MCF 10A (cell line): ENCODE data around the gene TMBIM1. TPM values are rescaled to one million over a fixed set of nuclear protein-coding genes. Genes with fewer than 3 reads are reported as not detected.

Experiments used
- BruUV-seq: library from RNA; stranded (reverse); fragments of 400-500 nt; replicated peaks from 2 replicates; lab custom pipeline; 2021; lab: Mats Ljungman, UMichigan
- CTCF ChIA-PET: fragments of 300-600 bp; sonication (Branson Sonifier 250); formaldehyde crosslinking; extraction: SDS; loops from one replicate; lab custom pipeline; 2021; ENCODE audit warnings: antibody characterized with exemption, inconsistent platforms; lab: Yijun Ruan, JAX
- POLR2A ChIA-PET: fragments of 300-600, 350-650 bp; sonication (Branson Sonifier 250); formaldehyde crosslinking; extraction: SDS; loops from one replicate; lab custom pipeline; 2020; ENCODE audit warnings: antibody characterized with exemption, inconsistent platforms; lab: Yijun Ruan, JAX
- DNase-seq: peaks from one replicate; pipeline ENCODE4 v3.0.0-alpha.2; 2018; ENCODE audit not compliant: unreplicated experiment
- H3K27ac Mint-ChIP-seq: one replicate; pipeline ENCODE4 v1.8.0; 2022; ENCODE audit warnings: mild to moderate bottlenecking, low read depth, mixed read lengths; ENCODE audit not compliant: unreplicated experiment
- H3K27me3 Mint-ChIP-seq: one replicate; pipeline ENCODE4 v1.8.0; 2022; ENCODE audit warnings: mixed read lengths; ENCODE audit not compliant: insufficient read depth, unreplicated experiment
- H3K36me3 Mint-ChIP-seq: one replicate; pipeline ENCODE4 v1.8.0; 2022; ENCODE audit warnings: mild to moderate bottlenecking, moderate library complexity, mixed read lengths; ENCODE audit not compliant: insufficient read depth, unreplicated experiment
- H3K4me1 Mint-ChIP-seq: one replicate; pipeline ENCODE4 v1.8.0; 2022; ENCODE audit warnings: mixed read lengths; ENCODE audit not compliant: insufficient read depth, unreplicated experiment
- H3K4me3 Mint-ChIP-seq: one replicate; pipeline ENCODE4 v1.8.0; 2022; ENCODE audit warnings: mild to moderate bottlenecking, moderate library complexity, mixed read lengths; ENCODE audit not compliant: unreplicated experiment
- H3K9me3 Mint-ChIP-seq: one replicate; pipeline ENCODE4 v1.8.0; 2022; ENCODE audit warnings: mixed read lengths; ENCODE audit not compliant: unreplicated experiment
- CTCF ChIP-seq: fragments of 200-600 bp; IDR thresholded peaks from one replicate; pipeline ENCODE4 v1.8.0; 2022; ENCODE audit warnings: antibody characterized with exemption, mild to moderate bottlenecking; ENCODE audit not compliant: unreplicated experiment
- intact Hi-C: fragments of 100-400 bp; cut with micrococcal nuclease; formaldehyde crosslinking; loops from 2 replicates; pipeline ENCODE4 v1.14.1; 2022
- microRNA-seq: library from miRNA; unstranded; fragments of <30 nt; microRNA quantifications from one replicate; pipeline ENCODE4 v1.2.0, GENCODE V29; 2022
- total RNA-seq: library from RNA; stranded (reverse); gene quantifications from 2 replicates; pipeline ENCODE4 v1.2.3, GENCODE V29; 2022

The TMBIM1 gene
- total RNA-seq, 1 experiment from 2014 or later = 107 TPM

- no peaks in the 10 kb centered on the region for H3K27me3 Mint-ChIP-seq
- no TSS peak for BruUV-seq
- no peak overlapping the region for H3K4me3 Mint-ChIP-seq
- no peaks in the 10 kb centered on the region for H3K9me3 Mint-ChIP-seq
- POLR2A ChIA-PET = interaction anchor here (0.6 to 7.8 kb wide), 14 partner anchors 9 to 1731 kb away, joined by 3 to 171 read pairs (median 4); partner anchors contain the start of genes AAMP, ARPC2 and PNKD
- peaks cover 95% of the 10 kb centered on the region for H3K36me3 Mint-ChIP-seq
- H3K4me1 Mint-ChIP-seq = peaks cover 26% of the 10 kb centered on the region
- no peak for TF ChIP-seq CTCF
- peak overlapping the region; percentile 85 for H3K27ac Mint-ChIP-seq
- intact Hi-C loops = no loop called here
- CTCF ChIA-PET = interaction anchor here (0.7 to 2.5 kb wide), 10 partner anchors 9 to 443 kb away, joined by 3 to 15 read pairs (median 4); partner anchors contain the start of genes AAMP and PNKD
- peak; percentile 72 for DNase-seq
Measured at GRCh38 chr2:218229239-218229638, 63.1 kb downstream of the TMBIM1 start.

DNA sequence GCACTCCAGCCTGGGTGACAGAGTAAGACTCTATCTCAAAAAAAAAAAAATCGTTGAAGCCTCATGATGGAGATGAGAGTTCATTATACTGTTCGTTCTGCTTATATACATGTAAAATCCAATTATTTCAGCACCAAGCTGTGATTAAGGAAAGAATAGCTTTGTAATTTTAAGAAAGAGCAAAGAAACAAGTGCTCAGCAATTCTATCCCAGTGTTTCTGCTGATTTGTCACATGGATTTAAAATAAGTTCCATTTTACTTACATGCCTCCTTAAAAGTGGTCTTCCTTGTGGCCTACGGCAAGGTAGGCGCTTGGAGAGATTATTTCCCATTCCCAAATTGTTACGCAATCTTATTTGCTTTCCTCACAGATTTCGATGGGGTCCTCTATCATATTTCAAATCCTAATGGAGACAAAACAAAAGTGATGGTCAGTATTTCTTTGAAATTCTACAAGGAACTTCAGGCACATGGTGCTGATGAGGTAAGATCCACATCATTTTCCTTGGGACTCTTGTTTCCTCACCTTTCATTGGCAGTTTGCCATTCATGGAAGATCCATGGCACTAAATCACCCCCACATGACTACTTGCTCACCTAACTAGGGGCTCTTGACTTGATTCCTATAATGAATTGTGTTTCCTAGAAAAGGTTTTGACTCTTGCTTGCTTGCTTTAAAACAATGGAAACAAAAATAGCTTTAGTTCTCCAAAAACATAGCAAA is 63.8 kb downstream of the TMBIM1 start:
- Mint-ChIP-seq H3K27ac (peak overlapping the region; percentile 85), H3K9me3 (no peaks in the 10 kb centered on the region), H3K4me3 (no peak overlapping the region), H3K27me3 (no peaks in the 10 kb centered on the region), H3K36me3 (peaks cover 89% of the 10 kb centered on the region), H3K4me1 (peaks cover 33% of the 10 kb centered on the region)
- BruUV-seq = no TSS peak
- CTCF ChIA-PET = interaction anchor here (0.9 to 2.5 kb wide), 7 partner anchors 8 to 443 kb away, joined by 3 to 15 read pairs (median 4); no protein-coding TSS in a partner anchor
- POLR2A ChIA-PET = interaction anchor here (0.7 to 7.8 kb wide), 7 partner anchors 10 to 197 kb away, joined by 3 to 171 read pairs (median 4); partner anchors contain the start of genes AAMP, ARPC2 and PNKD
- intact Hi-C loops = no loop called here
- no peak for TF ChIP-seq CTCF
- peak; percentile 76 for DNase-seq

DNA sequence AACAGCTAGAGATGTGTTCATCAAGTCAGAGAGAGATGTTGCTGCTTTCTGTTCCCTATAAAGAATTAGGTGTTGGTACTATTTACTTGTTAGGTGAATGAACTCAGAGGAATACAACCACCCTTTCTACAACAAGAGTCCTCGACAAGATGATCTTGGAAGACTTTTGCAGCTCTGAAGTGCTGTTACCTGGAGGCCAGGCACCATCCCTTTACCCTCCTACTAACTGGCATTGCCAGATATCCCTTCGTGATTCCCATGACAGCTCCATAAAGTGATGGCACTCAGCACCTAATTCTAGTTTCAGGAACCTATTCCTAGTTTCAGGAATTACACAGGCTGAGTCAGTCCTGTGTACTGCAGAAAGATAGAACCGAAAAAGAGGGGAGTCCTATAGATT is 65.4 kb downstream of the TMBIM1 start:
- H3K9me3 Mint-ChIP-seq = no peaks in the 10 kb centered on the region
- DNase-seq = no peak
- ChIA-PET POLR2A (interaction anchor here (0.9 to 7.8 kb wide), 3 partner anchors 8 to 59 kb away, joined by 3 to 171 read pairs (median 4); partner anchors contain the start of genes AAMP and ARPC2), CTCF (interaction anchor here (0.6 kb wide), 3 partner anchors 10 to 177 kb away, joined by 3 to 4 read pairs (median 4); partner anchors contain the start of gene ARPC2)
- H3K4me3 Mint-ChIP-seq = no peak overlapping the region
- BruUV-seq = no TSS peak
- no peak overlapping the region for H3K27ac Mint-ChIP-seq
- intact Hi-C loops = no loop called here
- peaks cover 43% of the 10 kb centered on the region for H3K4me1 Mint-ChIP-seq
- no peak for TF ChIP-seq CTCF
- H3K27me3 Mint-ChIP-seq = no peaks in the 10 kb centered on the region
- H3K36me3 Mint-ChIP-seq = peaks cover 82% of the 10 kb centered on the region

Small RNA genes within 50 kb of the gene (microRNA-seq; reads per million reads assigned to microRNA genes)
- 4.2 reads per million, percentile 32 among the genes with 10 or more reads in this experiment for gene MIR6513
- gene MIR6810 = not detected

Other genes starting within 250 kb of the TMBIM1 start
- not detected in 2 replicates for gene RUFY4, start 223.2 kb downstream of the TMBIM1 start, total RNA-seq
- not detected in 2 replicates for gene CXCR2, start 166.5 kb downstream of the TMBIM1 start, total RNA-seq
- gene CXCR1, start 125.5 kb downstream of the TMBIM1 start, total RNA-seq = 0.12 TPM in 1 of 2 replicates, not detected in the other
- 196 and 284 TPM in 2 replicates for gene ARPC2, start 75.3 kb downstream of the TMBIM1 start, total RNA-seq
- gene GPBAR1, start 31.5 kb downstream of the TMBIM1 start, total RNA-seq = 0.16 TPM in 1 of 2 replicates, not detected in the other
- 95.7 and 98.7 TPM in 2 replicates for gene AAMP, start 22.4 kb downstream of the TMBIM1 start, total RNA-seq
- gene PNKD, start 22.0 kb downstream of the TMBIM1 start, total RNA-seq = 13.0 and 23.1 TPM in 2 replicates
- not detected in 2 replicates for gene CATIP, start 64.4 kb upstream of the TMBIM1 start, total RNA-seq
- 0.09 and 0.32 TPM in 2 replicates for gene SLC11A1, start 89.8 kb upstream of the TMBIM1 start, total RNA-seq
- gene CTDSP1, start 107.4 kb upstream of the TMBIM1 start, total RNA-seq = 71.2 and 72.3 TPM in 2 replicates
- gene VIL1, start 126.6 kb upstream of the TMBIM1 start, total RNA-seq = not detected in 2 replicates